GM19455 (cell line): ENCODE measurements around the gene SLC25A42.
"Not testable (repeated sequence)": the region's sequence is repeated elsewhere in the genome, so short reads cannot be mapped to it uniquely, and the experiment has no call there.

Source experiments
- ATAC-seq: cut with Tn5 transposase; IDR thresholded peaks from one replicate; pipeline ENCODE4 v1.9.1; 2021; ENCODE audit not compliant: unreplicated experiment

SLC25A42 gene

GRCh38 chr19:19068659-19069654 lies 5.2 kb downstream of the SLC25A42 start:
- ATAC-seq, result no peak

GRCh38 chr19:19071897-19072296 lies 8.1 kb downstream of the SLC25A42 start:
- ATAC-seq, result no peak

DNA sequence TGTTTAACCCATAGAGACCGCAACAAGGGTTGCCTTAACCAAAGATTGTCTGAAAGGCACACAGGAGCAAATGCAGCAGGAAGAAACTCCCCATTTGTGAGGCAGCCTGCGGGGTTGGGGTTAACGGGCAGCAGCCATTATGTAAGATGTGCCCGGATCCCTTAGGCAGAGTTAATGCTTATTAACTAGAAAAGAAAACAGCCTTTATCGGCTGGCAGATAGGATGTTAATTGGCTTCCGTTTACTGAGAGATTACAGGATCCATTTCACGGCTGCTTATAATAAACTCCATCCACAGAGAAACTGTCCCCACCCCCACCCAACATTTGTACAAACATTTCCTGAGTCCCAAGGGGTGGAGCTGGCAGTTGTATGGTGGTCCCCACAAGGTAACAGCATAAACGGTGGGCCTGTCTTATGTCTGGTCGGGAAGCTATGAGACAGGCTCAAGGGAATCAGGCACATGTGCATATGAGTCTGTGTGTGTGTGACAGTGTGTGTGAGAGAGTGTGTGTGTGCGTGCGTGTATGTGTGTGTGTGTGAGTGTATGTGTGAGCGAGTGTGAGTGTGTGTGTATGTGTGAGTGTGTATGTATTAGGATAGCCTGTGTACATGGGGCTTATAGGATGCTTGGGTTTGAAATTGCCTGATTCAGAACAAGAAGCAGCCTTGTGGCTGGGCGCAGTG lies 10.5 kb downstream of the SLC25A42 start:
- no peak for ATAC-seq

DNA sequence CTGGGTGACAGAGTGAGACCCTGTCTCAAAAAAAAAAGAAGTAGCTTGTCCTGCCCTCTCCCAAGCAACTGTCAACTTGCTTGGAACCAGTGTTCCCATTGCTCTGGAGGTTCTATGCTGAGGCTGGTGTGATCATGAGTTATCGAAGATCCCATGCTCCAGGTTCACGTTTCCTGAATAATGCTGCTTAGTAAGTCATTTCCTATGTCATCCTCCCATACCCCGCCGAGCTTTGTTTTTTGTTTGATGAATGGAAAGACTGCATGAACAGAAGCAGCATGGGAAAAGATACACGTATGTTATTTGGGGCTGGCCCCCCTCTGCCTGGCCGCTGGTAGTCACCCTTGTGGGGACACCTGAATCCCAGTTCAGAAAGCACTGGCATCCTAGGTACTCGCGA lies 11.3 kb downstream of the SLC25A42 start:
- ATAC-seq, result no peak

- no peak for ATAC-seq
Measured at GRCh38 chr19:19076476-19076875, 12.7 kb downstream of the SLC25A42 start.

DNA sequence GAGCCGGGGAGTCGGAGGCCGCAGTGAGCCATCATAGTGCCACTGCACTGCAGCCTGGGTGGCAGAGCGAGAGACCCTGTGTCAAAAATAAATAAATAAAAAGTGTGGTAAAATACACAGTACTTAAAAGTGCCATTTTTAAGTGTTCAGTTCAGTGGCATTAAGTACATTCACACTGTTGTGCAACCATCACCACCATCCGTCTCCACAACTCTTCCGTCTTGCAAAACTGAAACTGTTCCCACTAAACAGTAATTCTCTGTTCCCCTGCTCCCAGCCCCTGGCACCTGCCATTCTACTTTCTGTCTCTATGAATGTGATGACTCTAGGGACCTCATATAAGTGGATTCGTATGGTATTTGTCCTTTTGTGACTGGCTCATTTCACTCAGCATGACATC lies 13.3 kb downstream of the SLC25A42 start:
- no peak for ATAC-seq

DNA sequence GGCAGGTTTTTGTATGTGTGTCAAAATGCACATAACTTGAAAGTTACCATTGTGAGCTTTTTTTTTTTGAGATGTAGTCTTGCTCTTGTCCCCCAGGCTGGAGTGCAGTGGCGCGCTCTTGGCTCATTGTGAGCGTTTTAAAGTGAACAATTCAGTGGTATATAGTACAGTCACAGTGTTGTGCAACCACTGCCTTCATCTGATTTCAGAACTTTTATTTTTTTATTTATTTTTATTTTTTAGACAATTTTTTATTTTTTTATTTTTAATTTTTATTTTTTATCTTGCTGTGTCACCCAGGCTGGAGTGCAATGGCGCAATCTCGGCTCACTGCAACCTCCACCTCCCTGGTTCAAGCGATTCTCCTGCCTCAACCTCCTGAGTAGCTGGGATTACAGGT lies 15.0 kb downstream of the SLC25A42 start:
- ATAC-seq, result no peak

DNA sequence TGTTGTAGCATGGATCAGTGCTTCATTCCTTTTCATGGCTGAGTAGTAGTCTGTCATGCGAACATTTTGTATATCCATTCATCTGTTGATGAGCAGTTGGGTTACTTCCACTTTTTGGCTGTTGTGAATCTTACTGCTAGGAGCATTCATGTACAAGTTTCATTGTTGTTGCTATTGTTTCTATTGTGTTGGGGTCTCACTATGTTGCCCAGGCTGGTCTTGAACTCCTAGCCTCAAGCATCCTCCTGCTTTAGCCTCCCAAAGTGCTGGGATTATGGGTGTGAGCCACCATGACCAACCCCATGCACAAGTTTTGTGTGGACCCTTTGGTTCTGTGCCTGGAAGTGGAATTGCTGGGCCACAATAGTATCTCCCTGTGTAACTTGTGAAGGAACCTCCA lies 15.8 kb downstream of the SLC25A42 start:
- no peak for ATAC-seq

DNA sequence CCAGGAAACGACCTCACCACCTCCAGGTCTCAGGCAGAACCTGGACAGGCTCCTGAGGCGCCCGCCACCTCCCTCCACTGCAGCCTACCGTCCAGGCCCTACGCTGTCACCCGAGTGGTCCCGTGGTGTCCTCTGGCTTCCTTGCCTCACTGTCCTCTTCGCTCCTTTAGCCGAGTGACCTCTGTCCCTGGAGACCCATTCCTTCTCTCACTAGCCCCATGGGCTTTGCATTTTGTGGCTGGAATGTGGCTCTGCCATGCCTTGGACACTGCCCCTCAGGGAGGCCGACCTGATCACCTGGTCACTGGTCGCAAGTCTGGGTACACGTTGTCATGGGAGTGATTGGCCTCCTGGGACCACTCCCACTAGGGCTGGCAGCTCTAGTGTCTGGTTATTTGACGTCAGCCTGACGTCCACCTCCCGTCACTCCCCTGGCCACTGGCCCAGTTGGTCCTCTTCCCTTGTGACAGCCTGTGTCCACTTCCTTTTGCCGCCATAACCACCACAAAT lies 17.9 kb downstream of the SLC25A42 start:
- ATAC-seq, result no peak

- no peak for ATAC-seq
Measured at GRCh38 chr19:19083413-19084178, 19.8 kb downstream of the SLC25A42 start.

DNA sequence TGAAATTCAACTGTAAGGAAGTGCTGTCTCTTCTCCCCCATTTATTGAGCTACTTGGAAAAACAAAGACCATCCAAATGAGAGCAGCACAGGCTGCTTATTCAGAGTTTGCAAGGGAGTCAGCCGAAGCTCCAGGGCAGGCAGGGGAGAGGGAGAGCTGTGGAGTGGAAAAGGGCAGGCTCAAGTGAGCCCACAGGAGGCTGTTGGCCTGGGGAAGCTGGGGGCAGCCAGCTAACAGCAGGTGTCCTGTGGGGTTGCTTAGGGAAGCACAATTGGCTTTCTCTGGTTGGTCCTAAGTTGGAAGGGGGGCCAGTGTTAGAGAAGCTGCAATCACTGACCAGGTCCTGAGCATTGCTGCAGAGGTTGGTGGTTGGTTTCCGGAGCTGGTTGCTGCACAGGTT lies 23.9 kb downstream of the SLC25A42 start:
- no peak for ATAC-seq

DNA sequence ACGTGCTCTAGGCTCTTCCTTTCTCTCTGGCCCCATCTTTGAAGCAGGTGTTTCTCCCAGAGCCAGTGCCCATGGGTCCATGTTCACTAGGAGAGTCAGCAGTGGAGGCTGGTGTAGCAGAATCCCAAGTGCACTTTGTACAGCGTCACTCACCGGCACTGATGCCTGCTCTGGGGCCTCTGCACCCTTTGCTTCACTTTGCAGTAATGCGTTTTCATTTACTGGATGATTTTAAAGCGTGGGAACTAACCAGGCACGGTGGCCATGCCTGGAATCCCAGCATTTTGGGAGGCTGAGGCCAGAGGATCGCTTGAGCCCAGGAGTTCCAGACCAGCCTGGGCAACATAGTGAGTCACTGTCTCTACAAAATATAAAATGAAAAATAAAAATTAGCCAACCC lies 30.7 kb downstream of the SLC25A42 start:
- ATAC-seq, result no peak

- no peak for ATAC-seq
Measured at GRCh38 chr19:19095691-19096090, 31.9 kb downstream of the SLC25A42 start.

- ATAC-seq, result no peak
Measured at GRCh38 chr19:19096641-19097627, 33.1 kb downstream of the SLC25A42 start.

DNA sequence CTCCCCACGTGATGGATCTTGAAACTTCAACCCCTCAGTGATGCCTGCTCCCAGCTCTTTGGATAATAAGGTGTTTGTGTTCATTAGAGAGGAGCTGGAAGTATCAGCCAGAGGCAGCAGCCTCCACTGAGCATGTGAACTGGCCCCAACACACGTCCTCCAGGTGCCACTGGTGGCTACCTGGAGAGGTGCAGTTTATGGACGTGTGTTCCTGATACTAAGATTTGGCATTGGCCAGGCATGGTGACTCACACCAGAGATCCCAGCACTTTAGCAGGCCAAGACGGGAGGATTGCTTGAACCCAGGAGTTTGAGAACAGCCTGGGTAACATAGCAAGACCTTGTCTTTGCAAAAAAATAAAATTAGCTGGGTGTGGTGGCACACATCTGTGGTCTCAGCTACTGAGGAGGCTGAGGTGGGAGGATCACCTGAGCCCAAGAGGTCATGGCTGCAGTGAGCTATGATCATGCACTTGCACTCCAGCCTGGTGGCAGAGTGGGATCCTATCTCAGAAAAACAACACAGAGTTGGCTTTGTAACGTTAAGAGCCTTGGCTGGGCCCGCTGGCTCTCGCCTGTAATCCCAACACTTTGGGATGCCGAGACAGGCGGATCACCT lies 34.4 kb downstream of the SLC25A42 start:
- no peak for ATAC-seq

DNA sequence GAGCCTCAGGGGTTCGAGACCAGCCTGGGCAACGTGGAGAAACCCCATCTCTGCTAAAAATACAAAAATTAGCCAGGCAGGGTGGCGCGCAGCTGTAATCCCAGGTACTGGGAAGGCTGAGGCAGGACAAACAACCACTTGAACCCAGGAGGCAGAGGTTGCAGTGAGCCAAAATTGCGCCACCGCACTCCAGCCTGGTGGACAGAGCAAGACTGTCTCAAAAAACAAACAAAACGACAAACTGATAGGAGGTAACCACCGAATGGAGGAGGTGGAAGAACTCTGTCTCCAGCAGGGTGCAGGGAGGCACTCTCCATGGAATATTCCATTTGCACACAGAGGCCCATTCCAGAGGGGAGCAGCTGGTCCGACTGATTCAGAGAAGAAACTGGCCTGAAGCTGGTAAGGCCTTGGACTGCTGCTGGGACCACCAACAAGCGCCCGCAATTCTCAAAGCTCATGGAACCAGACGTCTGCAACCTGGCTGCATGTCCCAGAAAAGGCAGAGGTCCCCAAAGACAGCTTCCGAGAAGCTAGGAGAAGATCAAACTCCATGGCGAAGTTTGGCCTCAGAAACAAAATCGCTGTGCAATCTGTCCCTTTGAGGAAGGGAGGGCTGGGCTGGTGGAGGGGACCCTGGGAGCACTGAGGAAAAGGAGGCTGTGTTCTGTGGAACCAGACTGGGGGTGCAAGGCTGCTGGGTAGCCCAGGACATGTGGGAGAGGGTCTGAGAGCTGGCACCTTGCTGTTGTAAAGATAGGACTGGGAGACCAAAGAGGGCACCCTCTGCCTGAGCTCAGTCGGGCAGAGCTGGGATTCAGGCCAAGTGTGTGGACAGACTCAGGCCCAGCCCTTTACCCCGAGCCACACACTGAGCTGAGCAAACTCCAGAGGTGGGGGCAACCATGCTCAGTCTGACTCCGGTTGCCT lies 35.2 kb downstream of the SLC25A42 start:
- no peak for ATAC-seq

GRCh38 chr19:19101540-19101939 lies 37.7 kb downstream of the SLC25A42 start:
- no peak for ATAC-seq

GRCh38 chr19:19102566-19102965 lies 38.8 kb downstream of the SLC25A42 start:
- not testable (repeated sequence) for ATAC-seq
